ENCODE measurements around the gene LOXL3. TPM values are rescaled to one million over a fixed set of nuclear protein-coding genes. Genes with fewer than 3 reads are reported as not detected.

Gene LOXL3
- total RNA-seq, 1 experiment from 2014 or later, result 29.0 TPM

DNA sequence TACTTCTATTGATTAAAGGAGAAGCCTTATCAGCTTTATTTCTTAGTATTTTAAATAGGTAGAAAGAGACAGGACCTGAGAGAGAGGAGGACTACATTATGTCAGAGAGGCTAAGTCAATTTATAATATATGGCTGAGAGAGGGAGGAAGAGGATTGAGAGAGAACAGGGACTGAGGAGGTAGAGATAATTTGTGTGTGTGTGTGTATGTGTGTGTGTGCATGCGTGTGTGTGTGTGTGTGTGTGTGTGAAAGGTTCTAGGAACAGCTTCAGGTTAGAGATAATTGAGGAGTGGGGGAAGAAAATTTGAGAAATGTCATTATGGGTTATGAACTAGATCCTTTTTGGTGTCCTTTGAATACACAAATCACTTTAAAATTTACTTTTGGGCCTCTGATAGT is 15.9 kb upstream of the LOXL3 start:
- H3K27me3 Mint-ChIP-seq (ENCODE audit: low read depth), result peaks cover 5% of the 10 kb centered on the region
- Histone ChIP-seq H2AK5ac (ENCODE audit: insufficient read length, low read length) (no peak overlapping the region), H2BK12ac (ENCODE audit: insufficient read length, low read depth, low read length) (no peak overlapping the region), H3K23me2 (ENCODE audit: insufficient read length, low read depth, low read length, poor library complexity, severe bottlenecking) (no peaks in the 10 kb centered on the region), H3T11ph (ENCODE audit: low read length) (no peak overlapping the region), H4K5ac (ENCODE audit: insufficient read length, low read depth, low read length) (no peak overlapping the region), H3K9me3 (ENCODE audit: control insufficient read depth, low read depth, low read length) (no peaks in the 10 kb centered on the region), H2BK20ac (ENCODE audit: low read depth, low read length, poor library complexity, severe bottlenecking) (no peak overlapping the region), H3K27me3 (ENCODE audit: insufficient read depth, low read length) (no peaks in the 10 kb centered on the region), H3K56ac (ENCODE audit: insufficient read length, low read depth, low read length) (no peak overlapping the region), H3K9ac (ENCODE audit: extremely low read depth, insufficient read length, low read length) (no peak overlapping the region), H3K23ac (ENCODE audit: insufficient read length, low read depth, low read length) (no peak overlapping the region), H3K79me1 (ENCODE audit: insufficient read depth, low read depth, low read length, poor library complexity, severe bottlenecking) (no peaks in the 10 kb centered on the region), H3K79me2 (ENCODE audit: insufficient read depth, low read length) (no peaks in the 10 kb centered on the region), H2BK15ac (ENCODE audit: low read depth, low read length) (no peak overlapping the region), H3K27ac (ENCODE audit: insufficient read length, low read depth, low read length) (no peak overlapping the region), H4K20me1 (ENCODE audit: control insufficient read depth, insufficient read depth, insufficient read length) (no peaks in the 10 kb centered on the region), H4K91ac (ENCODE audit: insufficient read length, low read depth, low read length) (no peak overlapping the region), H2BK120ac (ENCODE audit: low read depth, low read length, poor library complexity, severe bottlenecking) (no peak overlapping the region), H3K4me1 (ENCODE audit: insufficient read depth, low read length) (no peaks in the 10 kb centered on the region), H3K4me2 (ENCODE audit: insufficient read depth, insufficient read length, low read length) (no peak overlapping the region), H3K4ac (ENCODE audit: low read depth, low read length) (no peak overlapping the region), H3K14ac (ENCODE audit: insufficient read depth, low read length) (no peak overlapping the region), H4K8ac (replicated peaks; ENCODE audit: insufficient read length, low read depth, low read length) (no peak overlapping the region), H3K18ac (ENCODE audit: insufficient read length, low read depth, low read length) (no peak overlapping the region), H2AFZ (ENCODE audit: low read length) (no peak overlapping the region), H2BK5ac (ENCODE audit: insufficient read length, low read length) (no peak overlapping the region)
- DNase-seq, result no peak
- no peaks in the 10 kb centered on the region for H3K9me3 Mint-ChIP-seq
- no peaks in the 10 kb centered on the region for H3K4me1 Mint-ChIP-seq
- no peak overlapping the region for H3K27ac Mint-ChIP-seq
- TF ChIP-seq, protein P1, sequence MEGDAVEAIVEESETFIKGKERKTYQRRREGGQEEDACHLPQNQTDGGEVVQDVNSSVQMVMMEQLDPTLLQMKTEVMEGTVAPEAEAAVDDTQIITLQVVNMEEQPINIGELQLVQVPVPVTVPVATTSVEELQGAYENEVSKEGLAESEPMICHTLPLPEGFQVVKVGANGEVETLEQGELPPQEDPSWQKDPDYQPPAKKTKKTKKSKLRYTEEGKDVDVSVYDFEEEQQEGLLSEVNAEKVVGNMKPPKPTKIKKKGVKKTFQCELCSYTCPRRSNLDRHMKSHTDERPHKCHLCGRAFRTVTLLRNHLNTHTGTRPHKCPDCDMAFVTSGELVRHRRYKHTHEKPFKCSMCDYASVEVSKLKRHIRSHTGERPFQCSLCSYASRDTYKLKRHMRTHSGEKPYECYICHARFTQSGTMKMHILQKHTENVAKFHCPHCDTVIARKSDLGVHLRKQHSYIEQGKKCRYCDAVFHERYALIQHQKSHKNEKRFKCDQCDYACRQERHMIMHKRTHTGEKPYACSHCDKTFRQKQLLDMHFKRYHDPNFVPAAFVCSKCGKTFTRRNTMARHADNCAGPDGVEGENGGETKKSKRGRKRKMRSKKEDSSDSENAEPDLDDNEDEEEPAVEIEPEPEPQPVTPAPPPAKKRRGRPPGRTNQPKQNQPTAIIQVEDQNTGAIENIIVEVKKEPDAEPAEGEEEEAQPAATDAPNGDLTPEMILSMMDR (conservative IDR thresholded peaks at IDR 0.05), result no peak
- H3K4me3 Mint-ChIP-seq, result no peak overlapping the region
- WGBS (ENCODE audit: extremely low coverage, insufficient read length, low lambda C conversion rate), result no CpG with 5 or more reads among the region's 1 CpG
- H3K36me3 Mint-ChIP-seq (ENCODE audit: insufficient read depth in 1 of 3, low read depth in 3 of 3), result no peaks in the 10 kb centered on the region

Measured in H9 (cell line).